Medulla oblongata (tissue), 1 donor: ENCODE data around the gene GAREM2.

ENCODE experiments used
- DNase-seq: peaks from one replicate; pipeline ENCODE4 v3.0.0-alpha.2; 2015; ENCODE audit errors: extremely low spot score

The GAREM2 gene

GRCh38 chr2:26187537-26188104 lies 14.7 kb downstream of the GAREM2 start:
- DNase-seq: no peak

DNA sequence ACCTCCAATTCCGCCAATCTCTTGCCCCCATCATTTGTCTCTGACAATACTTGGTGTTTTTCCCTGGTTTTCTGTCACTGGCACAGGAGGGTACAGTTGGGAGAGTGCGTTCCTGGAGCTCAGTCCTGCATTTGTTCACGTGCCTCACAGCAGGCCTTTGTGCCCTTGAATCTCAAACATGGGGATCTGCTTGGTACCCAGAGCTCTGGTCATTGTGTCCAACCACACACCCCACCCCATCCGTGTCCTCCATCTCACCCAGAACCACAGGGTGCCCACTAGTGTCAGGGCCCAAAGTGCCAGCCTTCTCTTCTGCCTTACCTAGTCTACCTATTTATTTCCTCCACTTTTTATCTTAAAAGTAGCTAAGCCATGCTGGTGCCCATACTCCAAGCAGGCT lies 16.2 kb downstream of the GAREM2 start:
- DNase-seq: no peak

DNA sequence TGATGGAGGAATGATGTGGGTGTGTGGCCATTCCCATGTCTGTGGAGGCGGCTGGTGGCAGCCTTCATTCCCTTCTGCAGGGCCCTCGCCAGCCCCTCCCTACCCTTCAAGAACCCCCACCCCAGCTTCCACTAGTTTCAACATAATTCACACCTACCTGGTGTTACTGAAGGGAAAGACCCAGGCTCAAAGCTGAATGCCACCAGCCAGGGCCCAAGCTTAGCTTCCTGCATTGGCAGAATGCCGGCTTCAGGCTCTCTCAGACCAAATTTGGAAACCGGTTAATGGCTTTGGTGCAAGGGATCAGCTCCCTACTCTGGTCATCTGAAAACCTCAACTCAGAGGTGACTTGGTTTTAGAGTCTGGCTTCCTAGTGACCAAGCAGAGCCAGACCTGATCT lies 16.9 kb downstream of the GAREM2 start:
- DNase-seq: no peak

GRCh38 chr2:26190369-26190768 lies 17.5 kb downstream of the GAREM2 start:
- DNase-seq: no peak

DNA sequence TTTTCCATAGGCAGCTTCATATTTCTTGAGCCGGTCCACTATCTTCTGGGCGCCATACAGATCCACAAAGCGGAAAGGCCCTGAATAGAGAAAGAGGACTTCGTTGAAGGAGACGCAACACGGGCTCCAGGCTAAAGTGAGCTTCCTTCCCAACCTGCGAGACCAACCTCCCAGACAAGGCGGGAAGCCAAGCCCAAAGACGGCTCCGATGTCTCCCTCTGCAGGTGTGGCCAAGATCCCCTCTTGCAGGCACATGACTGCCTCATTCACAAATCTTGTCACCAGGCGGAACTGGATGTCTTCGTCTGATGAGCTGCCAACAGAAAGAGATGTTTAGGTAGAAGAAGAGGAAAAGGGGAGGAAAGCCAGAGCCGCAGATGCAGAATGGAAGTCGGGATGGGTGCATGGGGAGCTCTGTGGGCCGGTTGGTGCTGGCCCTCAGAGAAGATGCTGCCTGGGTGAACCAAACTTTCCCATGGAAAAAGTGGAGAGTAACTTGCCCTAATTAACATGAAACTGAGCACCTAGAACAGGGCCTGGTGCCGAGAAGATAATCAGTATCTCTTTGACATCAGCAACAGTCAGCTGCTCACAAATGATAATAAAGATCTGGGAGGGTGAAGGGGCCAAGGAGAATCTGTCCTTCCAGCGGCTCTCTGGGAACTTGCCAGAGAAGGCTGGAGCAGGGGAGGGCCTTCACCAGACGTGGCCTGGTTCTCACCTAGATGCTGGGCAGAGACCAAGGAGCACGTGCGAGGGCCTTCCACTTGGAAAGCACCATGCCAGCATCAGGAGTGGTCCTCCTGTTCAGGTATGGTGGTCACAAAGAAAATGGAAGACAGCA lies 18.6 kb downstream of the GAREM2 start:
- no peak for DNase-seq

DNA sequence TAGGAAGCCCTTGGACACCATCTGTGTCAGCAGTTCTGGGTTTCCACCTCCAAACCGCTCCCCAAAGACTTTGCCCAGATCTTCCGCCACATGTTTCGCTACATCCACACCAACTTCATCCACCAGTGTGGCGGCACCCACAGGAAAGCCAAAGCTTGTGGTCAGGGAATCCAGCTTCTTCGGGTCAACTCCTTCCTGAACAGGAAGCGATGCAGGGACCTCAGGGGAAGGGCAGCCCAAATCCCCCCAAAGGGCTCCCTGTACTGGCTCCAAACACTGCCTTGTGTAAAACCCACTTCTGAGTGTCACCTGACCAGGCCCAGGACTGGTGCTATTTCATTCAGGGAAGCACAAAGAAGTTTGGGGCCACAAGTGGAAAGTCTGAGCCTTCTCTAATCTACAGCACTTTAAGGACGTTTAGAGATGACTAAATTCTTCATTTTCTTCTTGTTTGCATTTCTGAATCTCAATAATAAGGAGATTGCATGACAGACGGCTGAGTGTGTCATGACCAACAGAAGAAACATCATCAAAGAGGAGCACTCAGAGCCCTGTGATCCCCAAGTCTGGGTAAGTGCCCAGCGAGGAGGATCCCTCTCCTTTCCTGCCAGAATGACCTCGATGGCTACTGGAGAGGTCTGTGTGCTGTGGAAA lies 20.8 kb downstream of the GAREM2 start:
- DNase-seq: no peak

- no peak for DNase-seq
Measured at GRCh38 chr2:26195040-26195984, 22.4 kb downstream of the GAREM2 start.

DNA sequence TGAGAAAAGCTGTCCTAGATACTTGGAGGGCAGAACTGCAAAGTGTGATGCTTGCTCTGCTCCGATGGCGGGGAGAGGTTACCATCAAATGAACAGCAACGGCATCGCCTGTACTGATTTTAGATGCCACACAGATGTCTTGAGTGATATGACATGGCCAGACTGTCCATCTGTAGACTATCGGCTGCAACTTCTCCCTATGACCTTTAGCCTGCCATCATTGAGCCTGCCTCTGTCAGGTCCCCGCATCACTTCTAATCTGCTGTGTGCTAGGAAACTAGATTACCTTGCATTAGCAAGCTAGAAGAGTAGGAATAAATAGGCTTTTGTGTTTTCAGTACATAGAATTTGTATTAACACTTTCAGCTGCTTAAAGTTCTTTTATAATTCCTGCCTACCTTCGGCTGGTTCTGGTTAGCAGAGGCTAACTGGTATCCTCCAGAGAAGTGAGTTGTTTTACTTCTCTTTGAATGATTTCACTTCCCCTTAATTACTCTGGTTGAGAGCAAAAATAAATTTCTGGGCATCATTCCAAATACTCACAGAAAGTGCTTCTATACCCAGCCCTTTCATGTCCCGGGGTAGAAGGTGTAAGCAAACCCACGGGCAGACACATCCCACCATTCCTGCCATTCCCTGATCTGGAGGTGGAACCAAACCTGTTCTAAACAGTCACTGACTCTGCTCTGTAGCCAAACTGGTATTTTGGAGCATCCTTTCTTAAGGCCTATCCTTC lies 24.0 kb downstream of the GAREM2 start:
- DNase-seq: peak; percentile 52

GRCh38 chr2:26197516-26197915 lies 24.6 kb downstream of the GAREM2 start:
- DNase-seq: no peak

- no peak for DNase-seq
Measured at GRCh38 chr2:26202981-26203490, 30.1 kb downstream of the GAREM2 start.

GRCh38 chr2:26203906-26204305 lies 31.0 kb downstream of the GAREM2 start:
- no peak for DNase-seq

DNA sequence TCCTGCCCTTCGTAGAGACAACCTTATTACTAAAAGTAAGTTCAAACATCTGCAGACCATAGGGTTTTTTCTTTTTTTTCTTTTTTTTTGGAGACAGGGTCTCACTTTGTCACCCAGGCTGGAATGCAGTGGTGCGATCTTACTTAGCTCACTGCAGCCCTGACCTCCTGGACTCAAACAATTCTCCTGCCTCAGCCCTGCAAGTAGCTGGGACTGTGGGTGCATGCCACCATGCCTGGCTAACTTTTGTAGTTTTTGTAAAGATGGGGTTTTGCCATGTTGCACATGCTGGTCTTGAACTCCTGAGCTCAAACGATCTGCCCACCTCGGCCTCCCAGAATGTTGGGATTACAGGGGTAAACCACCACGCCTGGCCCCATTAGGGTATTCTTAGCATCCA lies 39.1 kb downstream of the GAREM2 start:
- no peak for DNase-seq

DNA sequence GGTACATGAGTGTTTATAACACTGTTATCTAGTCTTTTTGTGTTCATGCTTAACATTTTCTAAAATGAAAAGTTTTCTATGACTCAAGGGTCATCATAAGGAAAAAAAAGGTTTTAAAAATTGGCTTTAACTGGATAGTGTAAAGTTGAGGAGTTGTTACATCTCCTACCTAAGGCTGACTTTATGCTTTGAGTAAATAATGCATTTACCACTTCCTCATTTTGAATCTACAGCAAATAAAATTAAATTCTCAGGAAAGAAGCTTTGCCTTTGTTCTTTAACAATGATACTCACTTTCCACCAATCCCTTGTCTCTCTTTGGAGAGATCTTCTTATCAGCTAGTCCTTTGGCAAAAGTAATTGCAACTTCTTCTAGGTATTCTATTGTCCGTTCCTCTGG lies 41.9 kb downstream of the GAREM2 start:
- DNase-seq: no peak

GRCh38 chr2:26215833-26216232 lies 42.9 kb downstream of the GAREM2 start:
- no peak for DNase-seq

DNA sequence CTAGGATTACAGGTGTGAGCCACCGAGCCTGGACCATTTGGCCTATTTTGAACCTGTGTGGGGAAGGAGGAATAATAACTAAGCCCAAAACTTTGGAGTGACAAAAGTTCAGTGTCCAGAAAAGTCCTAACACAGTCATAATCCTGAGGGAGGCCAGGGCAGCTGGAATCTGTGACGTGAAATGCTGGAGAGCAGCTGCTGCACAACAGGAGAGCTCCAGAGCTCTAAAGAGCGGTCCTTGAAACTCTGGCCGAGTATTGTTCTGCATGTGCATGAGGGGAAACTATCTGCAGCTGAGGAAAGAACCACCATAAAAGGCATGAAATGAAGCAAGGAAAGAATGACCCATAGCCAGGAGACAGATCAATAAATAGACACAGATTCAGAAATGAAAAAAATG lies 43.7 kb downstream of the GAREM2 start:
- DNase-seq: no peak

- DNase-seq: no peak
Measured at GRCh38 chr2:26217720-26218119, 44.8 kb downstream of the GAREM2 start.

GRCh38 chr2:26223018-26223417 lies 50.1 kb downstream of the GAREM2 start:
- peak; percentile 47 for DNase-seq

- DNase-seq: no peak
Measured at GRCh38 chr2:26224095-26224494, 51.2 kb downstream of the GAREM2 start.

DNA sequence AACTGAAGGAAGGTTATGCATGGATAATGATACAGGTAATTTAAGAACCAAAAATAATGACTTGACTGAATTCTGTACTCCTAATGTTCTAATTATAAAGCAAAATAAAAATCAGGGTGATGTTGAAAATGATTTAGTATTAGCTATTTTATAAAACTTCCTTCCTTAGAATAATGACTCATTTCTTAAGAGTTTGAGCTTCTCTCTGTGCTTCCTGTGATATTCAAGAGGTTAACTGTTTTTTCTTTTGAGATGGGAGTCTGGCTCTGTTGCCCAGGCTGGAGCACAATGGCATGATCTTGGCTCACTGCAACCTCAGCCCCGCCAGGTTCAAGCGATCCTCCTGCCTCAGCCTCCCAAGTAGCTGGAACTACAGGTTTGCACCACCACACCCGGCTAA lies 56.7 kb downstream of the GAREM2 start:
- DNase-seq: no peak

- DNase-seq: no peak
Measured at GRCh38 chr2:26230806-26231205, 57.9 kb downstream of the GAREM2 start.

GRCh38 chr2:26235089-26235488 lies 62.2 kb downstream of the GAREM2 start:
- no peak for DNase-seq
